DMS53 treated with DMSO at 0.1 percent for 48 hours (cell line): Measurements from ENCODE around the gene CDK15.
A peak's percentile ranks its signal among the peaks of the same experiment; 100 is the strongest.

ENCODE experiments used
- DNase-seq: peaks from one replicate; lab custom pipeline; 2025; ENCODE audit not compliant: unreplicated experiment; lab: John Stamatoyannopoulos, UW

The CDK15 gene

GRCh38 chr2:201932511-201932910 lies 126.2 kb downstream of the CDK15 start:
- DNase-seq: peak; percentile 28

- no peak for DNase-seq
Observed at GRCh38 chr2:201933792-201934237, 127.5 kb downstream of the CDK15 start.

GRCh38 chr2:201936817-201937216 lies 130.5 kb downstream of the CDK15 start:
- no peak for DNase-seq

GRCh38 chr2:201937343-201937742 lies 131.0 kb downstream of the CDK15 start:
- no peak for DNase-seq

- no peak for DNase-seq
Observed at GRCh38 chr2:201938156-201938775, 131.9 kb downstream of the CDK15 start.

- DNase-seq: no peak
Observed at GRCh38 chr2:201938781-201939180, 132.4 kb downstream of the CDK15 start.

- DNase-seq: no peak
Observed at GRCh38 chr2:201939453-201939941, 133.2 kb downstream of the CDK15 start.

- DNase-seq: no peak
Observed at GRCh38 chr2:201942531-201942930, 136.2 kb downstream of the CDK15 start.
